Stromal cell of bone marrow (primary cell): ENCODE data around the gene NLGN1.

ENCODE experiments used
- DNase-seq: peaks from one replicate; pipeline ENCODE4 v3.0.0-alpha.2; 2012; ENCODE audit warnings: low read depth

The NLGN1 gene

DNA sequence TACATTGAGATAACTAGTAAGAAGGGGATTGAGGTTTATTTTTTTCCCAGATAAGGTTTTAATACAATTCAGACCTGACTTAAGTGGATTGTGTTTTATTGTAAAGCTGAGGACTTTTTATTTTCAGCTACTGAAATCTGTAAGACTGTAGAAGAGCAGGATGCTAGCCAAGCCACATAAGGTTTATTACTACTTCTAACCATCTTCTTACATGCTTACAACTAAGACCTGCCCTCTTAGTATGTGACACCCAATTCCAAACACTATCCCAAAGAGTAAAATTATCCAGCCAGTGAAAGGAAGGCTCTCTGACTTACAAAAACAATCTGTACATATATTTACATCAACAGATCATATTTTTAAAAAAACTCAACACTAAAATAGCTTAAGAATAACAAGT, 897.1 kb downstream of the NLGN1 start:
- DNase-seq: no peak

DNA sequence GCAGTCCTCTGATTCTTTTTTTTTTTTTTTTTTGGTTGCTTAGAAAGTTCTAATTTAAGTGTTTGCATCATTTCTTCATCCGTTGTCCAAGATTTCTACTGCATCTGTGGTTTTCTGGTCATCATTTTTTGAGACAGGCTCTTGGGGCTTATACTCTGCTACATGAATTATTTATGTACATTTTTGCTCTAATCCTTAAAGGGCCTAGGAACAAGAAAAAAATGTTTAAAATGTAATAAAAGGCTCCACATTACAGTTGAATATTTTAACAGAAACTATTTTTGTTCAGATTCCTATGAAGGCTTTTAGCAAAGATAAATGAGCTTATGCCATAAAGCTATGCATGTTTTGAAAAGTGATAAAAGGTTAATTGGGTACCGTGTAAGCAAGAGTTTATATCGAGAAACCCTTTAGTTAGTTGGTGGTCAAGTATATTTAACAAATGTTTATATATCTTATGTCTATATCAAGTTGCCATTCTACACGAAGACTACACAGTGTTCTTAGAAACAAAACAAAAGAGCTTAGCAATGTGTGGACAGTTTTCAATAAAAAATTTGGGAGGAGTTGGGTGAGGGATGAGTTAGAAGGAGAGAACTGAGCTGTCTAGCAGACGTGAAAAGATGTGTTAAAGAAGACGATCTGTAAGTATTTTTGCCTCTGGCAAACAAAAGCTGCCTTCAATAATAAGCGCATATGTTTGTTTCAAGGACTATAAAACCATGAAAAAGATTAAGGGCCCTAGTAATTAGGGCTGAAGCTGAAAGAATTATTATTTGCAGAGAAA, 898.0 kb downstream of the NLGN1 start:
- no peak for DNase-seq

DNA sequence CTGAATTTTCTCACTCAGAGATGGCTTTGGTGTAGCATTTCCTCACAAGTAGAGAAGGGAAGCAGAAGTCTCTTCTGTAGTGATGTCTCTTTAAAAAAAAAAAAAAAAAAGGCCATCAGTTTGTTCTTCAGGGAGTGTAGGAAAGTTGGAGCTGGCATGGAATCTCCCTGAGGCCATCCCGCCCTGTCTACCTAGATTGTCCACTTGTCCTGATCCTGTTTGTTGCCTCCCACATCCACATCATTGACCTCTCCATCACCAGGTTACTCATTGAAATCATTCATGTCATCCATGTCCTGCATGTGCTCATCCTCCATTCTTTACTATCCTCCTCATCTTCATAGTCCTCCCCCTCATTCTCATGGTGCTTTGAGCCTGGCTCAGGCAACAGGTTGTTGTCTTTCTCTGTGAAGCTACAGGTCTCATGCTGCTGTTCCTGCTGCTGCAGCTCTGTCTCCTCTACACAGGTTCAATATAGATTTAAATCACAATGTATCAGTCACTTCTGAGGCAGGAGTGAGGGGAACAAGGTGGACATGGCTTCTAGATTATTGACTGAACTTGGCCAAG, 905.3 kb downstream of the NLGN1 start:
- no peak for DNase-seq

DNA sequence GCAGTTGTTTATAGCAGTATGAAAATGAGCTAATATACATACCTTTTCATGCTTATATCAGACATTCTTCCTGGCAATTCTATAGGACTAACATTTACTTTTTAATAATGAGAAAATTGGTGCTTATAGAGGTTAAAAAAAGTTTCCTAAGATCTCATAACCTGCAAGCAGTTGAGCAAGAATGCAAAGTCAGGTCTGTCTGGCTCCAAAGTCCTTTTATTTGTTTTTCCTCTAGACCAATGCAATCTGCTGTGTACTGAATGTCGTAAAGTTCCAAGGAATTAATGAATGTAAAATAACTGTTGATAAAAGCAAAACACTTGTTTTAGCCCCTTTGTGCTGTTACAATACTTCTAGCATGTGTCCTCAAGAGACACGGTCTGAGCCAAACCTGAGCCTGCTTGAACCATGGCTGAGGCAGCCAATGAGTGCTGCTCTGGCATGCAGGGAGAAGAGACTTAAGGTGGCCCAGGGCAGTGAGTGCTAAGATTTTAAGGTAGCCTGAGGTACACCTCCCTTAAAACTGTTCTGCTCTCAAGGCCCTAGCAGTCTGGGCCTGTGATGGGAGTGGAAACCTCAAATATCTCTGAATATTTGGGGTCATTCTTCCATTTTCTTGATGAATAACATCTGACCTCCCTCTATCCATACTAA, 906.5 kb downstream of the NLGN1 start:
- no peak for DNase-seq

DNA sequence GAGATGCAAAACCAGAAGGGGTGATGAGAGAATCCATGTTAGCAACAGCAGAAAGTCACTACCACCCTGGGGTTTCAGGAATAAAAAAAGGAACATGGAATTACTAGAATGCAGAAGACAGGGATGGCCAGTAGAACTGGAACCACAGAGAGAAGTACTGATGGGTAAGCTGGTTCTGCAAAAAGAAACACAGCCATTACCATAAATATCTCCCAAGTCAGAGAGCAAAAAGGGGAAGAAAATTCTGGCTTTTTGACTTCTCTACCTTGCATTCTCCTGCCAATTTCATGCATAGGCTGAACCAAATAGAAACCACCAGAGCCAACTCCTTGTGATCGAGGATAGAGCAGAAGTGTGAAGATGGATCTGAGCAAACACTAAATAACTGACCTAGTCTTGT, 911.2 kb downstream of the NLGN1 start:
- DNase-seq: no peak

DNA sequence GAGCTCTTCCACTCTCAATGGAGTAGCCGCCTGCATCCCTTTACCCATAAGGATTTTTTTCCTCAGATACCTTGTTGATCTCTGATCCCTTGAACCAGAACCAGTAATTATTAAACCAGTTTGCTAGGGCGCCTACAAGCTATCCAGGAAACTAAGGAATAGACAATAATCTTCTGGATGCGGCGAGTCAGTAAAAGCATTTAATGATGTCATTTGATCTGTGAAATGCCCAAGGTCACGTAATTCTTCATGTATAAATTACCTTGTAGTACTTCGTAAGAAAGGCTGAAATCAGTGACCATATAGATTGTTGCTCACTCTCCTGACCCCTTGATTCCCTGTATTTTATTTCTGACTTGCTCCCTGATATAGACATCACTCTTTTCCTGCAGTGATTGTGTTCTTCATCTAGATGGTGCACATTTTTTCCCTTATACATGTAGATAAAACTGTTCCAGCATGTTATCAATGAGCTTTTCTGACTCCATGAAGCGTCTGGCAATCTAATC, 913.0 kb downstream of the NLGN1 start:
- no peak for DNase-seq

DNA sequence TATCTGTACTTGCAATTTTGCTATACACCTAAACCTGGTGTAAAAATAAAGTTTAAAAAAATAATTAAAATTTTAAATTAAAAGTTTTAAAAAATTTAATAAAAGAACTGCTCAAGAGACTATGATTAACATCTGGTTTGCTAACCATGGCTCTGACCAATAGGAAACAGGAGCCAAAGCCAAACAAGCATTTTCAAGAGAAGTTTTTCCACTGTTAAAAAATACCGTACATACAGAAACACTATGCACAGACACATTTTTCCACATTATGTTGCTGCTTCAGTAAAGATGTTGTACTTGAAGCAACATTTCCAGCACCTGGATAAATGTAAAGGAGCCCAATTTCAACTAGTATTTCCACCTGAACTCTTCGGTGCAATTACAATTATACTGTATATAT, 917.7 kb downstream of the NLGN1 start:
- no peak for DNase-seq

DNA sequence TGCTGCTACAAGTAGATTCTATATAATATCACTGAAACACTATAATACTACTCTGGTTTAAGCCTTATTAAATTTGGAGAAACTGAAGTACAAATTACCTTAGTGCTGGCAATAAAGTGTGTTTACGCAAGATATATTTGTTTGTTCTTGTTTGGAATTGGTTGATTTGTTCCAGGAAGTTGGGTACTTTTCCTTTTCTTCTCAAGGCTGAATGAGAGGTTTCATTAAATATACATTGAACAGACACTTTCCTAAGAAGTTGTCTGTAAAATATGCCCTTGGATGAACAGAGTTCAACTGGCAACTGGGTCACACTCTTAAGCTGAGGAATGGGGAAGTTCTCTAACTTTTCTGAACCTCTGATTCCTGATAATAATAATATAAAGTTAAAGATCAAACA, 919.5 kb downstream of the NLGN1 start:
- no peak for DNase-seq

DNA sequence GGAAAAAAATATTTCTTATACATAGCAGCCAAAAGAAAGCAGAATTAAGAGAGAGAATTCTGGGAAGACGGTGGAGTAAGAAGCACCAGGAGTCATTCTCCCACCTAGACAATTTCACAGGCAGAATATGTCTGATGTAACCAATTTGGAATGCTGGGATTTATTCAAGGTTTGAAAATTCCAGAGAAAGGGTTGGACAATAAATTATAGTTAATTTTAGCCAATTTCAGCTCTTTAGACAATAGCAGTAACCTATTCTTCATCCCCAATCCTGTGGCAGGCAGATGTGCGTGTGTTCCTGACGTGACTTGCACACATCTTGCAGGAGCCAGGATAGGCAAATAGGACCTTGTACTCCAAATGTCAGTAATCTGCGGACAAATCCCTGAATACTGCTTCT, 920.6 kb downstream of the NLGN1 start:
- DNase-seq: no peak

DNA sequence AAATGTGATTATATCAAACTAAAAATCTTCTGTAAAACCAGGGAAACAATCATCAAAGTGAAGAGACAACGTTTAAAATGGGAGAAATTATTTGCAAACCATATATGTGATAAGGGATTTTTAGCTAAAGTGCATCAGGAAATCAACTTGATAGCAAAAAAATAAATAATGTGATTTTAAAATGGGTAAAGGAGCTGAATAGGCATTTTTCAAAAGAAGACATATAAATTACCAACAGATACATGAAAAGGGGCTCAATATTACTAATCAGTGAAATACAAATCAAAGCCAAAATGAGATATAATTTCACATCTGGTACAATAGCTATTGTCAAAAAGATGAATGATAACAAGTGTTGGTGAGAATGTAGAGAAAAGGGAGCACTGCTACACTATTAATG, 924.0 kb downstream of the NLGN1 start:
- no peak for DNase-seq

DNA sequence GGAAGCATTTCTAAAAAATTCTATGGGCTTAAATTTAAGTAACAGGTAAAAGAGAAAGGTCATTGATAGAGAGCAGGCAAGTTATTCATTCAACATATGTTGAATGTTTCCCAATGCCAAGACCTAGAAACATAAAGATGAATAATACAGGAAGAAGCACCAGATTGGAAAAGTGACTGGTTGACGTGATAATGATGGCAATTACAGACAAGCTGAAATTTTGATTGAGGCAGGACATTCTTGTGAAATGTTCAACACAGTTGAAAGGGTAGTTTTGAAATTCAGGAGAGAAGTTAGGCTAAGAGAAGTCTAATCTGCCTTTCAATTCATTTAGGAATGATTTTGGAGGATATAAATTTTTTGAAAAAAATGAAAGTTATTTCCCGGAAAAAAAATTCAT, 925.2 kb downstream of the NLGN1 start:
- no peak for DNase-seq

DNA sequence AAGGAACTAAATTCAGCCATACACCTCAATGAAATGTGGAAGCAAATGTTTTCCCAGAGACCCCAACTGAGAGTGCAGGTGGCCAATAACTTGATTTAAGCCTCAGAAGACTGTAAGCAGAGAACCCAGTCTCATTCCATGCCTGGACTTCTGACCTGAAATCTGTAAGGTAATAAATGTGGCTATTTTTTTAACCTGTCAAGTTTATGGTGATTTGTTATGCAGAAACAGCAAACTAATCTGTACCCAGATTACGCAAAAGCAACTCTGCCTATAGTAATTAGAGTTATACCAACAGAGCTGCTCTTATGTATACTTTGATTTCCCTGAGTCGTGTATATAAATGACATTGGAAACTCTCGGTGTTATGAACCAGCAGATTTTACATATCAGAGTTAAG, 927.6 kb downstream of the NLGN1 start:
- DNase-seq: no peak

DNA sequence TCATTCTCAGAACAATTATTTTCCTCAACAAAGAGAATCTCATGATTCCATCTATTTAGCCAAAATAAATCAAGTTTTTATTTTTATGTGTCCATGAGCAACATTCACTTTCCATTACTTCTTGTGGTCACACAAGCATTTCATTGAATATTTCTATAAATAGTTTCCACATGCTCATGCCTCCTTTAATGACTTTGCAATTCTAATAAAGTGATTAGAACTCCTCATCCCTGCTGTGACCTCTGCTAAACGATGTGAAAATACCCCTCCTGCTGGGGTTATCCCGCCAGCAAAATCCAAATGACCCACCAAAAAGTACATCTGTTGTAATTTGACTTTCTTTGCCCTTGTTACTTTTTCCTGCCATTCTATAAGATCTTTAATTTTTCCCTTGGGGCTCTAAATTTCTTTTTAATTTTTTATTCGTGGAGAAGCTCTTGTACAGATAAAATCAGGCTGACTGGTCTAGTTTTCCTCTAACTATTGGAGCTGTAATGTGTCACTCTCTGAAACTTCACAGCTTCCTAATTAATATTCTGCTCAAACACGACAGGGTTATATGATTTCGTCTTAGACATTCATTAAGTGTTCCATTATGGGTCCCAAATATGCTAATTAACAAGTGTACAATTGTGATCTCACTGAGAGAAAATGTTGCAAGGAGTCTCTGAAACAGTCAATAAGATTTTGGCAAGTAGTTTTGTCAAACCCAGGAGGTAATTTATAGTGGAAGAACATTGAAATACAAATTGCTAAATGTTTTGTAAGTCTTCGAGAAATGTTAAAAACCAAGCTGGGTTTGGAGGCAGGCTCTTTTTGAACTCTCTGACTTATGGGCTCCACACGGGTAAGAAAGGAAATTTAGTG, 928.5 kb downstream of the NLGN1 start:
- DNase-seq: peak; percentile 68

DNA sequence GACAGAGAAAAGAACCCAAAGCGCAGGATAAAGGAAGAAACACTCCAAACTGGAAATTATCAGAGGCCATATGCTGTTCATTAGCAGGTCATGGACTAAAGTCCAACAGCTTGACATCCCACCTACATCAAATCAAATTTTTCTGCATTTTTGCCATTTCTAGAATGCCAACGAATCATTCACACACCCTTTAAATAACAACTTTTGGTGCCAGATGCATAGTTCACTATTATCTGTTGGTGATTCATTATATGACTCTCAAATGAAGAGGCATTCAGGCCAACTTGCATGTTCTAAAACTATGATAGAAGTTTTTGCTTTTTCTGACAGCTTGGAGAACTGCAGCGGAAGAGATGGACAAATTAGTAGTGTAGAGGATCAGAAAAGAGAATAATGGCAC, 931.8 kb downstream of the NLGN1 start:
- no peak for DNase-seq

DNA sequence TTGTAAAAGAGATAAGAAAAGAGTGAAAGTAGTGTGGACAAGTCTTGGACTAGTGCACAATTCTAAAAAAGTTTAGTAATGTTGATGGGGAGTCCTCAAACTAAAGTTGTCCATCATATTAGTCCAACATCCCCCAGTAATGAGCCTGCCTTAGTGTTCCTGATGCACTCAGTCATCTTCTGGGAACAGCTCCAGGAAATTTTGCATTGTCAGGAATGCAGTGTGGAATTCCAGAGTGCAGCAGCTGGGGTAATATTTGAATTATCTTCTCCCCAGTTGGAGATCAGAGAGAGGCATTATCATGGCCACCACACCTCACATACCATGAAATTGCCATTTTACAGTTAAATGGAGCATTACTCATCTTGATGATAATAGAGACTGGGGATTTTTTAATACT, 932.8 kb downstream of the NLGN1 start:
- peak; percentile 78 for DNase-seq

DNA sequence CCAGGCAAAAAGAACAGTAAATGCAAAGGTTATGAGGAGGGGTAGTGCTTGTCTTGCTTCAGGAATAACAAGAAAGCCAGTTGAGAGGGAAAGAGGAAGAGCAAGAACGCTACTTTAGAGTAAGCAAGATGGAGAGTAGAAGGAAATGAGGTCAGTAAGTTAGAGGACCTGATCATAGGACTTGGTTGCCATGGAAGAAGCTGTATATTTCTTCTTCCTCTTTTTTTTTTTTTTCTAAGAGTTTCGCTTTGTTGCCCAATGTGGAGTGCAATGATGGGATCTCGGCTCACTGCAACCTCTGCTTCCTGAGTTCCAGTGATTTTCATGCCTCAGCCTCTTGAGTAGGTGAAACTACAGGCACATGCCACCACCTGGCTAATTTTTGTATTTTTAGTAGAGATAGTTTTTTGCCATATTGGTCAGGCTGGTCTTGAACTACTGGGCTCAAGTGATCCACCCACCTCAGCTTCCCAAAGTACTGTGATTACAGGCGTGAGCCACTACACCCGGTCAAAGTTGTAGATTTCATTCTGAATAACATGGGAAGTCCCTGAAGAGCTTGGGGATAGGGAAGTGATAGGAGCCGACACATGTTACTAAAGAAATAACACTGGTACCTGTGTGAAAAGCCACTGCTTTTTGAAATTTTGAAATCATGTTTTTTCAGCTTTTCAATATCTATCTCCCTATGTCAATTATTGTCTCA, 933.7 kb downstream of the NLGN1 start:
- DNase-seq: no peak

DNA sequence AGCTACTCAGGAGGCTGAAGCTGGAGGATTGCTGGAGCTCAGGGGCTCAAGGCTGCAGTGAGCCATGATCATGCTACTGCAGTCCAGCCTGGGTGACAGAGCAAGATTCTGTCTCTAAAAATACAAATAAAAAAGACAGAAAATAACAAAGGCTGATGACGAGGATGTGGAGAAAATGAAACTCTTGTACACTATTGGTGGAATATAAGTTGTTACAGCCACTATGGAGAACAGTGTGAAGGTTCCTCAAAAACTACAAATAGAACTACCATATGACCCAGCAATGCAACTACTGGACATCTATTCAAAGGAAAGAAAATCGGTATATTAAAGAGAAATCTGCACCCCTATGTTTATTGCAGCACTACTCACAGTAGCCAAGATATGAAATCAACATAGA, 934.8 kb downstream of the NLGN1 start:
- DNase-seq: no peak

DNA sequence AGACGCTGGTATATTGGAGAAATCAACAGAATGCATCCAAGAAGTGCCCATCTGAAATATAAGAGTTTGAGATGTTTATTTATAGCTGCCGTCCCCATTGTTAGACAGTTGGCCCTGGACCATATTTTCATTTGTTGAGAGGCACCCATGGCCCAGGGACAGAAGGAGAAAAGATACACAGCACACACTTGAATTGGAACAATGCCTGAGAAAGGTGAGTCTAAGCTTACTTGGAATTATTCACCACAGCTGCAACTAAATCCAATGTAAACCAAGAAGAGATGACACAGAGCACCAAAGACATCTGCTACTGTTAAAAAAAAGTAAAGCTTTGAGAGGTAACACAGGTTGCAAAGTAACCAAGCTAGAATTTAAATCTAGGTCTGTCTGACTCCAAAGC, 936.1 kb downstream of the NLGN1 start:
- no peak for DNase-seq

DNA sequence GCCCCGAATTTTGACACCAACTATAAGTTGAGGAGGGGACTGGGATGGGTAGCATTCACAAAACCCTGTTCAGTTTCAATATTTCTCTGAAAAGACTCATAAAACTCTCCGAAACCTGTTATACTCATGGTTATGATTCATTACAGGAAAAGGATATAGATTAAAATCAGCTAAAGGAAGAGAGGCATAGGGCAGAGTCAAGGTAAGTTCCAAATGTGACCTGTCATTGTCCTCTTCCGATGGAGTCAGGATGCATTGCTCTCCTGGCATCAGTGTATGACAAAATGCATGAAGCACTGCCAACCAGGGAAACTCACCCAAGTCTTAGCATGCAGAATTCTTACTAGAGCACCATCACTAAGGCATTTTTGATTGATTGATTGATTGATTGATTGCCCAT, 936.6 kb downstream of the NLGN1 start:
- DNase-seq: no peak

DNA sequence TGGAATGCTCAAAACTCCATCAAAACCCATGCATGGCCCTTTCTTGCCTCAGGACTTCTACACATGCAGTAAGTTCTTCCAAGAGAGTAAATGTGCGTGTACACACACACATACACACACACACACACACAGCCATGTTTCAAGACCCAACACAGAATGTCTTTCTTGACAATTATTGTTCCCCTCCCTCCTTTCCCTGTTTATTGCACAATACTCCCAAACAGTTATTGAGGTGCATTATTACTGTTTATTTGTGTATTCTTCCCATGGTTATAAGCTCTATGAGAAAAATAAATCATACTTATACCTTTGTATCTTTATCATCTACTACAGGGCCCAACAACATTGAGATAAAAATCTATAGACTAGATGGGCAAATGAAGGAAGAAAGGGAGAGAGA, 937.8 kb downstream of the NLGN1 start:
- DNase-seq: no peak

DNA sequence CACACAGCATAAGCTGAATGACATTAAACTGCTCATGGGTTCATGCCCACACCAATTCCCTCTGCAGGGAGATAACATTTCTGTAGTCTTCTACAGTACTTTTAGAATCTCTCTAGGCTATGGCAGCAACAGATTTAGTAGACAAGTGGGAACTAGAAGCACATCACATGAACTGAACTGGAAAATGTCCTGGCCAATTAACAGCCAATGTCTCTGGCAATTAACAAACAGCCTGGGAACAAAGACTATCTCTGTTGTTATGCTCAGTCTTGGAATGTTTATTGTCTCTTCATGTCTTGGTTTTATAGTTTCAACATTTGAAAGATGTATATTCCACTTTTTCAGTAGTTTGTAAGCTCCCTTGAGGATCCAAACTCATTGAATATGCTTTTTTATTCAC, 938.4 kb downstream of the NLGN1 start:
- no peak for DNase-seq
